Liver (tissue), 9 donors: ENCODE results near the gene TAMALIN. TPM values are rescaled to one million over a fixed set of nuclear protein-coding genes. Genes with fewer than 3 reads are reported as not detected.

ENCODE experiments used
- DNase-seq: peaks from one replicate; pipeline ENCODE4 v3.0.0-alpha.2; 2017; ENCODE audit warnings: low spot score
- H3K27ac ChIP-seq, 2 donors: one replicate each; pipeline ENCODE4 v1.7.0; 2013; ENCODE audit warnings: inconsistent platforms in 2 of 2, low read length in 2 of 2, control low read depth in 1 of 2, low read depth in 1 of 2, mild to moderate bottlenecking in 1 of 2
- H3K27me3 ChIP-seq, 4 donors: one replicate each; pipeline versions ENCODE4 v1.6.1 to v1.7.0; 2013; ENCODE audit warnings: low read length in 3 of 4, inconsistent platforms in 1 of 4, mild to moderate bottlenecking in 1 of 4, moderate library complexity in 1 of 4; ENCODE audit not compliant: control insufficient read depth in 4 of 4, insufficient read depth in 4 of 4
- H3K36me3 ChIP-seq, 4 donors: one replicate each; pipeline versions ENCODE4 v1.6.1 to v1.7.0; 2013; ENCODE audit warnings: low read length in 3 of 4, mild to moderate bottlenecking in 3 of 4, low read depth in 1 of 4, moderate library complexity in 1 of 4; ENCODE audit not compliant: control insufficient read depth in 4 of 4, insufficient read depth in 3 of 4
- H3K4me1 ChIP-seq, 4 donors: one replicate each; pipeline versions ENCODE4 v1.6.1 to v1.7.0; 2013; ENCODE audit warnings: low read length in 3 of 4, mild to moderate bottlenecking in 3 of 4, moderate library complexity in 1 of 4; ENCODE audit not compliant: control insufficient read depth in 4 of 4, insufficient read depth in 4 of 4
- H3K4me3 ChIP-seq, 3 donors: one replicate each; pipeline versions ENCODE4 v1.6.1 to v1.7.0; 2013; ENCODE audit warnings: low read length in 3 of 3, control low read depth in 1 of 3, low read depth in 1 of 3, mild to moderate bottlenecking in 1 of 3
- H3K9ac ChIP-seq, 2 donors: one replicate each; pipeline ENCODE4 v1.7.0; 2013; ENCODE audit warnings: low read length in 2 of 2, mild to moderate bottlenecking in 2 of 2, moderate library complexity in 2 of 2, control low read depth in 1 of 2, low read depth in 1 of 2
- H3K9me3 ChIP-seq, 4 donors: one replicate each; pipeline versions ENCODE4 v1.6.1 to v1.7.0; 2013; ENCODE audit warnings: low read length in 3 of 4; ENCODE audit not compliant: control insufficient read depth in 4 of 4
- EGR1 ChIP-seq, 2 donors: IDR thresholded peaks; 2 replicates each; pipeline ENCODE4 v1.6.1; 2016 to 2018; ENCODE audit warnings: antibody characterized with exemption in 2 of 2, low read depth in 2 of 2
- FOXA2 ChIP-seq: IDR thresholded peaks from 2 replicates; pipeline ENCODE4 v1.6.1; 2016; ENCODE audit warnings: antibody characterized with exemption
- GABPA ChIP-seq, 2 donors: IDR thresholded peaks in 1 of 2; conservative IDR thresholded peaks in 1 of 2; 2 replicates each; pipeline ENCODE4 v1.6.1; 2016; ENCODE audit warnings: antibody characterized with exemption in 2 of 2, mild to moderate bottlenecking in 1 of 2, moderate library complexity in 1 of 2
- HNF4A ChIP-seq, 2 donors: conservative IDR thresholded peaks; 2 replicates each; pipeline ENCODE4 v1.6.1; 2016; ENCODE audit warnings: antibody characterized with exemption in 2 of 2, mild to moderate bottlenecking in 2 of 2
- HNF4G ChIP-seq: IDR thresholded peaks from 2 replicates; pipeline ENCODE4 v1.6.1; 2016; ENCODE audit warnings: antibody characterized with exemption
- NR2F2 ChIP-seq: IDR thresholded peaks from 2 replicates; pipeline ENCODE4 v1.6.1; 2016; ENCODE audit warnings: antibody characterized with exemption
- RAD21 ChIP-seq, 2 donors: IDR thresholded peaks; 2 replicates each; pipeline ENCODE4 v1.6.1; 2016; ENCODE audit warnings: antibody characterized with exemption in 2 of 2, mild to moderate bottlenecking in 2 of 2
- SP1 ChIP-seq: IDR thresholded peaks from 2 replicates; pipeline ENCODE4 v1.6.1; 2018; ENCODE audit warnings: antibody characterized with exemption, mild to moderate bottlenecking
- YY1 ChIP-seq: IDR thresholded peaks from 2 replicates; pipeline ENCODE4 v1.6.1; 2016; ENCODE audit warnings: antibody characterized with exemption, mild to moderate bottlenecking
- WGBS: extraction: QIAGEN DNeasy Blood & Tissue Kit; methylation state at CpG from one replicate; pipeline ENCODE4 v1.1.7; 2013; 5-methylcytosine and 5-hydroxymethylcytosine counted together
- polyA plus RNA-seq, 2 donors: library from polyadenylated mRNA; stranded (reverse) in 1 of 2; unstranded in 1 of 2; fragments of 200-250 nt in 1 of 2; fragments of >200 nt in 1 of 2; fragmentation: Nextera tagmentation in 1 of 2; extraction: Ambion mirVana in 1 of 2; gene quantifications; one replicate each; pipeline versions ENCODE4 v1.2.1 to v1.2.3, GENCODE V29; 2013 to 2015
- total RNA-seq, 2 donors: library from RNA; depleted of rRNA; stranded (reverse); fragments of >200 nt; gene quantifications; one replicate each; pipeline ENCODE4 v1.2.3, GENCODE V29; 2014
- TF ChIP-seq, protein P1 (sequence below): IDR thresholded peaks from 2 replicates; pipeline ENCODE4 v1.6.1; 2016; ENCODE audit warnings: antibody characterized with exemption
- TF ChIP-seq, protein P2 (sequence below): fragments of 150-350 bp; IDR thresholded peaks from 2 replicates; pipeline ENCODE4 v1.5.1; 2017; ENCODE audit warnings: improper control_type of control experiment, low read depth, low read length; ENCODE audit not compliant: missing input control
- TF ChIP-seq, protein P3 (sequence below): IDR thresholded peaks from 2 replicates; pipeline ENCODE4 v1.6.1; 2016; ENCODE audit warnings: antibody characterized with exemption
- donor health status: healthy.
- donor health status: healthy.
- donor health status: healthy.
- donor health status: healthy.
- donor health status: healthy.

The TAMALIN gene
- total and polyA plus RNA-seq, 4 donors = 1.1 to 9.9 (median 2.5) TPM

DNA sequence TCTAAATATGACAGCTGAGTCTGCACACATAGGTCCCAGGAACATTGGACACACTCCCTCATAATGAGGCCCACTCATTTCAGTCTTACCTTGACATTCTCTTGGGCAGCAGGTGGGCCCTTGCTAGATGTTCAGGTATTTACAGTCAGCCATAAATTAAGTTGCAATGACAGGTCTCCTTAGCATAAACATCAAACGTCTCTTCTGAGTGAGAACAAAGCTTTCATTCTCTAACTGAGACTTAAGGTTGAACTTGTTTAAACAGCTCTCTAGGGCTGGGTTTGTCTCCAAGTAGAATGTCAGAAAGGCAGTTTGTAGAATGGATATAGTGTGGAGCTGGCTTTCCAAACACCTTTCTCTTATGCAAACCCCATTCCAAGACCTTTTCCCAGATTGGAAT, 44.9 kb upstream of the TAMALIN start (continued):
- TF ChIP-seq, protein P1, sequence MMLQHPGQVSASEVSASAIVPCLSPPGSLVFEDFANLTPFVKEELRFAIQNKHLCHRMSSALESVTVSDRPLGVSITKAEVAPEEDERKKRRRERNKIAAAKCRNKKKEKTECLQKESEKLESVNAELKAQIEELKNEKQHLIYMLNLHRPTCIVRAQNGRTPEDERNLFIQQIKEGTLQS = no peak
- TF ChIP-seq, protein P2, sequence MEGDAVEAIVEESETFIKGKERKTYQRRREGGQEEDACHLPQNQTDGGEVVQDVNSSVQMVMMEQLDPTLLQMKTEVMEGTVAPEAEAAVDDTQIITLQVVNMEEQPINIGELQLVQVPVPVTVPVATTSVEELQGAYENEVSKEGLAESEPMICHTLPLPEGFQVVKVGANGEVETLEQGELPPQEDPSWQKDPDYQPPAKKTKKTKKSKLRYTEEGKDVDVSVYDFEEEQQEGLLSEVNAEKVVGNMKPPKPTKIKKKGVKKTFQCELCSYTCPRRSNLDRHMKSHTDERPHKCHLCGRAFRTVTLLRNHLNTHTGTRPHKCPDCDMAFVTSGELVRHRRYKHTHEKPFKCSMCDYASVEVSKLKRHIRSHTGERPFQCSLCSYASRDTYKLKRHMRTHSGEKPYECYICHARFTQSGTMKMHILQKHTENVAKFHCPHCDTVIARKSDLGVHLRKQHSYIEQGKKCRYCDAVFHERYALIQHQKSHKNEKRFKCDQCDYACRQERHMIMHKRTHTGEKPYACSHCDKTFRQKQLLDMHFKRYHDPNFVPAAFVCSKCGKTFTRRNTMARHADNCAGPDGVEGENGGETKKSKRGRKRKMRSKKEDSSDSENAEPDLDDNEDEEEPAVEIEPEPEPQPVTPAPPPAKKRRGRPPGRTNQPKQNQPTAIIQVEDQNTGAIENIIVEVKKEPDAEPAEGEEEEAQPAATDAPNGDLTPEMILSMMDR = no peak
- TF ChIP-seq GABPA (IDR thresholded peaks at IDR 0.05 in 1 of 2, conservative IDR thresholded peaks at IDR 0.05 in 1 of 2) (no peak), NR2F2 (no peak), EGR1 (IDR thresholded peaks at IDR 0.05; ENCODE audit: low read depth in 2 of 2) (no peak)

DNA sequence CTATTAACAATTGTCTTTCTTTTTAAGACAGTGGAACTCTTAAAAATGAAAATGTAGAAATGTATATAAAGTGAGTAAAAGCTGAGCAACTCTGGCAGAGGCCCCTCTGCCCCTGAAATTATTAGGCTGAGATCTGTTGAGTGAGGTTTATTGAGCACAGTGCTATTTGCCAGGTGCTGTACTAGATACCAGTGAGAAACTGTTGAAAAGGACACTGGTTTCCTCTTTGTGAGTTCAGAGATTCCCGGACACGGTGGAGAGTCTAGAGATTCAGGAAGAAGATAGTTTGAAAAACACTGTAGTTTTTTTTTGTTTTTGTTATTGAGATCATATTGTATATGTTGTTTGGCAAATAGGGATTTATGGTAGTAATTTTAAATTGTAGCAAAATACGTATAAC, 44.0 kb upstream of the TAMALIN start:
- H3K4me3 ChIP-seq = no peak overlapping the region
- peaks cover 2 to 32% (median 19%) of the 10 kb centered on the region in 4 donors for H3K4me1 ChIP-seq
- WGBS = 75% methylated on average over 3 of the region's 3 CpGs
- no peak for DNase-seq
- H3K27ac ChIP-seq = no peak overlapping the region
- TF ChIP-seq HNF4G (no peak), SP1 (no peak), GABPA (IDR thresholded peaks at IDR 0.05 in 1 of 2, conservative IDR thresholded peaks at IDR 0.05 in 1 of 2) (no peak), YY1 (no peak), NR2F2 (no peak), RAD21 (IDR thresholded peaks at IDR 0.05) (no peak), FOXA2 (no peak), HNF4A (conservative IDR thresholded peaks at IDR 0.05) (no peak)
- TF ChIP-seq, protein P1 = no peak
- TF ChIP-seq, protein P2 = no peak
- no peak overlapping the region for H3K9ac ChIP-seq
- H3K36me3 ChIP-seq = no peaks in the 10 kb centered on the region
- no peaks in the 10 kb centered on the region for H3K27me3 ChIP-seq
- H3K9me3 ChIP-seq = no peaks in the 10 kb centered on the region

DNA sequence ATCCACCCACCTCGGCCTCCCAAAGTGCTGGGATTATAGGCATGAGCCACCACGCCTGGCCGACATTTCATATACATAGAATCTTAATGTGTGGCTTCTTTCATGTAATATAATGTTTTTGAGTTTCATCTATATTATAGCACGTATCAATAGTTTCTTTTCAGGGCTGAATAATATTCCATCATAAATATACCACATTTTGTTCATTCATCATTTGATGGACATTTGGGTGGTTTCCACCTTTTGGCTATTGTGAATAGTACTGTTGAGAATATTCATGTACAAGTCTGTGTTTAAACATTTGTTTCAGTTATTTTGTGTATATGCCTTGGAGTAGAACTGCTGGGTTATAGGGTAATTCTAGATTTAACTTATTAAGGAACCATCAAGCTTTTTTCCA, 43.3 kb upstream of the TAMALIN start:
- 98% methylated on average over 4 of the region's 4 CpGs for WGBS
- H3K4me3 ChIP-seq = no peak overlapping the region
- H3K9me3 ChIP-seq = no peaks in the 10 kb centered on the region
- H3K36me3 ChIP-seq = no peaks in the 10 kb centered on the region
- TF ChIP-seq, protein P1 = no peak
- no peak for TF ChIP-seq RAD21 (IDR thresholded peaks at IDR 0.05)
- TF ChIP-seq, protein P3, sequence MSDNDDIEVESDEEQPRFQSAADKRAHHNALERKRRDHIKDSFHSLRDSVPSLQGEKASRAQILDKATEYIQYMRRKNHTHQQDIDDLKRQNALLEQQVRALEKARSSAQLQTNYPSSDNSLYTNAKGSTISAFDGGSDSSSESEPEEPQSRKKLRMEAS = no peak
- DNase-seq = no peak
- H3K9ac ChIP-seq = no peak overlapping the region
- no peak overlapping the region for H3K27ac ChIP-seq
- H3K4me1 ChIP-seq = peaks cover 2 to 27% (median 20%) of the 10 kb centered on the region in 4 donors
- H3K27me3 ChIP-seq = no peaks in the 10 kb centered on the region
